Endodermal cell (in vitro differentiated cells): ENCODE measurements around the gene HOMER2. TPM values are rescaled to one million over a fixed set of nuclear protein-coding genes. Genes with fewer than 3 reads are reported as not detected.
A peak's percentile ranks its signal among the peaks of the same experiment; 100 is the strongest.

Source experiments
- DNase-seq: peaks from one replicate; pipeline ENCODE4 v3.0.0-alpha.2; 2017
- H3K27ac ChIP-seq: 2 replicates; pipeline ENCODE4 v1.5.1; 2013; ENCODE audit warnings: mild to moderate bottlenecking, low read depth, low read length, moderate library complexity
- H3K27me3 ChIP-seq: 2 replicates; pipeline ENCODE4 v1.6.1; 2013; ENCODE audit warnings: mild to moderate bottlenecking, low read length, moderate library complexity; ENCODE audit not compliant: insufficient read depth, control insufficient read depth, poor library complexity, severe bottlenecking
- H3K36me3 ChIP-seq: 2 replicates; pipeline ENCODE4 v1.7.0; 2013; ENCODE audit warnings: mild to moderate bottlenecking, low read length, moderate library complexity; ENCODE audit not compliant: control insufficient read depth, insufficient read depth
- H3K4me1 ChIP-seq: one replicate; pipeline ENCODE4 v1.7.0; 2013; ENCODE audit warnings: low read length; ENCODE audit not compliant: control insufficient read depth, insufficient read depth
- H3K4me3 ChIP-seq: 2 replicates; pipeline ENCODE4 v1.5.1; 2013; ENCODE audit warnings: mild to moderate bottlenecking, low read length, moderate library complexity
- H3K9ac ChIP-seq: 2 replicates; pipeline ENCODE4 v1.6.1; 2013; ENCODE audit warnings: mild to moderate bottlenecking, low read length, moderate library complexity; ENCODE audit not compliant: poor library complexity, severe bottlenecking; ENCODE audit errors: extremely low read depth
- H3K9me3 ChIP-seq: 2 replicates; pipeline ENCODE4 v1.6.1; 2013; ENCODE audit warnings: mild to moderate bottlenecking, low read length, moderate library complexity; ENCODE audit not compliant: control insufficient read depth
- H3K27ac Mint-ChIP-seq: 2 replicates; pipeline ENCODE4 v1.8.0; 2020; ENCODE audit warnings: mixed read lengths
- H3K27me3 Mint-ChIP-seq: 2 replicates; pipeline ENCODE4 v1.8.0; 2021; ENCODE audit warnings: mild to moderate bottlenecking, mixed read lengths; ENCODE audit not compliant: insufficient read depth
- H3K36me3 Mint-ChIP-seq: 2 replicates; pipeline ENCODE4 v1.8.0; 2020; ENCODE audit warnings: low read depth, mixed read lengths
- H3K4me1 Mint-ChIP-seq: 2 replicates; pipeline ENCODE4 v1.8.0; 2020; ENCODE audit warnings: mixed read lengths
- H3K4me3 Mint-ChIP-seq: 2 replicates; pipeline ENCODE4 v1.8.0; 2020; ENCODE audit warnings: mild to moderate bottlenecking, moderate library complexity, mixed read lengths
- H3K9me3 Mint-ChIP-seq: 2 replicates; pipeline ENCODE4 v1.8.0; 2020; ENCODE audit warnings: mild to moderate bottlenecking, mixed read lengths
- WGBS, 2 experiments: methylation state at CpG; one replicate each; pipeline versions ENCODE4 v1.1.5 to v1.1.7; 2013; ENCODE audit warnings: missing lambda C conversion rate in 2 of 2, mixed read lengths in 1 of 2; ENCODE audit not compliant: insufficient coverage in 1 of 2, insufficient read length in 1 of 2; 5-methylcytosine and 5-hydroxymethylcytosine counted together
- total RNA-seq, 2 donors: library from RNA; stranded (reverse); fragmentation: NEBNext Ultra II Directional in 1 of 2; extraction: Animal tissue kit (Norgen Biotek cat#: 25700) in 1 of 2; gene quantifications; 2 replicates in 1 of 2; 3 replicates in 1 of 2; pipeline ENCODE4 v1.2.1, GENCODE V29; 2021
- TF ChIP-seq, protein P1 (sequence below): fragments of 200-600 bp; sonication (generic); conservative IDR thresholded peaks from 2 replicates; pipeline ENCODE4 v1.5.0; 2021; ENCODE audit warnings: antibody characterized with exemption, mild to moderate bottlenecking

Gene HOMER2
- total RNA-seq, 2 donors from 2014 or later = 31.8 to 32.7 TPM

DNA sequence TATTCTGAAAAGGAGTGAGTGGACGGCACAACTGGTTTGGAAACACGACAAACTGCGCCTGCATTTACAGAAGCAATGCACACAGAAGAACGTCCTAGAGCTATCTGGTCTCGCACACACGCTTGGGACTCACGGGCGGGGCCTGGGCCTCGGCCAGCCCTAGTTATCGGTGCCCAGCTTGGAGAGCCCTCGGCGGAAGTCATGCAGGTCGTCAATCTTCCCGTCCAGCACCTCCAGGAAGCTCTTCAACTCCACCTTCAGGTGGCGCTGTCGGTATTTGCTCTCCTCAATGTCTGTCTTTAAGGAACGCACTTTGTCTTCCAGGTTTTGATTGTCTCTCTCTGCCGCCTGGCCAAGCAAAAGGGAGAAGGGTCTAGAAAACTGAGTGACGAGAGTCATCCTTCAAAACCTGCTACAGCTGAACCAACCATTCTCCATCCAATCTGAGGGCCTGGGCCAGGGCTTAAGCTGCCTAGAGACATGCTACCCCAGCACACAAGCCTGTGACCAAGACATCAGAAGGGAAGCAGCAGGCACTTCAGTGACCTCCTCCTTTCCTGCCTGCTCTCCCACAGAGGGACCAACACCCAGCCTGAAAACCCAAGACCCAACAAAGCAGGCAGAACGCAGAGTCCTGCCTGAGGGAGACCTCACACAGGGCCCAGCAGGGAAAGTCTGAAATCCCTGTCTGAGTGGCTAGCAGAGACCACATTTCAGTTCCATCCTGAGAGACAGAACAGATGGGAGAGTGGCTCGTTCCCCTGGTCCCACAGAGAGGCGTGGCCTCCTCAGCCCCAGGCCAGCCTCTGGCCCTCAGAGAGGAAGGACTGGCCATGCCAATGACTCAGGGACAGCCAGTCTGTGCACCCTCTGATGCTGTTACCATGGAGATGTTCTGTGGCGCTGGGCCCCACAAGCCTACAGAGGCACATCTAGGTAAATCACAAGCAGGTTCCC is 102.7 kb downstream of the HOMER2 start:
- H3K4me3 ChIP-seq = no peak overlapping the region
- peak; percentile 96 for DNase-seq
- peak overlapping the region; percentile 91 for H3K27ac Mint-ChIP-seq
- H3K4me1 ChIP-seq = no peaks in the 10 kb centered on the region
- H3K9me3 ChIP-seq = no peaks in the 10 kb centered on the region
- TF ChIP-seq, protein P1, sequence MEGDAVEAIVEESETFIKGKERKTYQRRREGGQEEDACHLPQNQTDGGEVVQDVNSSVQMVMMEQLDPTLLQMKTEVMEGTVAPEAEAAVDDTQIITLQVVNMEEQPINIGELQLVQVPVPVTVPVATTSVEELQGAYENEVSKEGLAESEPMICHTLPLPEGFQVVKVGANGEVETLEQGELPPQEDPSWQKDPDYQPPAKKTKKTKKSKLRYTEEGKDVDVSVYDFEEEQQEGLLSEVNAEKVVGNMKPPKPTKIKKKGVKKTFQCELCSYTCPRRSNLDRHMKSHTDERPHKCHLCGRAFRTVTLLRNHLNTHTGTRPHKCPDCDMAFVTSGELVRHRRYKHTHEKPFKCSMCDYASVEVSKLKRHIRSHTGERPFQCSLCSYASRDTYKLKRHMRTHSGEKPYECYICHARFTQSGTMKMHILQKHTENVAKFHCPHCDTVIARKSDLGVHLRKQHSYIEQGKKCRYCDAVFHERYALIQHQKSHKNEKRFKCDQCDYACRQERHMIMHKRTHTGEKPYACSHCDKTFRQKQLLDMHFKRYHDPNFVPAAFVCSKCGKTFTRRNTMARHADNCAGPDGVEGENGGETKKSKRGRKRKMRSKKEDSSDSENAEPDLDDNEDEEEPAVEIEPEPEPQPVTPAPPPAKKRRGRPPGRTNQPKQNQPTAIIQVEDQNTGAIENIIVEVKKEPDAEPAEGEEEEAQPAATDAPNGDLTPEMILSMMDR = peak; percentile 96
- no peaks in the 10 kb centered on the region for H3K9me3 Mint-ChIP-seq
- H3K27me3 ChIP-seq = no peaks in the 10 kb centered on the region
- H3K36me3 ChIP-seq = peaks cover 8% of the 10 kb centered on the region
- peak overlapping the region; percentile 79 for H3K27ac ChIP-seq
- peaks cover 26% of the 10 kb centered on the region for H3K4me1 Mint-ChIP-seq
- peaks cover 23% of the 10 kb centered on the region for H3K36me3 Mint-ChIP-seq
- H3K4me3 Mint-ChIP-seq = no peak overlapping the region
- no peak overlapping the region for H3K9ac ChIP-seq
- H3K27me3 Mint-ChIP-seq = no peaks in the 10 kb centered on the region
- 25 to 33% methylated on average over 22 to 23 of the region's 23 CpGs for WGBS, 2 experiments

- Histone ChIP-seq H3K36me3 (peaks cover 14% of the 10 kb centered on the region), H3K9me3 (no peaks in the 10 kb centered on the region), H3K27ac (no peak overlapping the region), H3K4me3 (no peak overlapping the region), H3K9ac (no peak overlapping the region), H3K27me3 (no peaks in the 10 kb centered on the region), H3K4me1 (no peaks in the 10 kb centered on the region)
- Mint-ChIP-seq H3K4me1 (peaks cover 21% of the 10 kb centered on the region), H3K36me3 (peaks cover 27% of the 10 kb centered on the region), H3K27ac (no peak overlapping the region), H3K9me3 (peaks cover 4% of the 10 kb centered on the region), H3K4me3 (no peak overlapping the region), H3K27me3 (no peaks in the 10 kb centered on the region)
- 89 to 98% methylated on average over 5 to 9 of the region's 9 CpGs for WGBS, 2 experiments
- TF ChIP-seq, protein P1 = no peak
- no peak for DNase-seq
Observed at GRCh38 chr15:82848241-82848993, 104.1 kb downstream of the HOMER2 start.

DNA sequence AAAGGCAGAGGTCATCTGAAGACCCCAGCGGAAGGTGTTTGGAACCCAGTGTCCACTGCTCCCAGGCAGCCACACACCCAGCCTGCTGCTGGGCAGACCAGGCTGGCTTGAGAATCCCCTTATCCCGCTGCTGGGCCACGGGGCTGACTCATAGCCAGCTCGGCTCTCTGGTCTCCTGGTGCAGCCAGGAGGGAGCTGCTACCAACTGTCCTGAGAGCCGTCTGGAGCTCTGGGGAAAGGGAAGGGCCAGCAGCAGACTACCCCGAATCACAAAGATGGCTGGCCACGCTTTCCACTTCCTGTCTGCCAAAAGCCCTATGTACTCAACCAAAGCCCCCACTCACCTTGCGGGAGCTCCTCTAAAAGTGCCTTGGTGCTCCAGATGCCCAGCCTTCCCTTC is 104.8 kb downstream of the HOMER2 start:
- H3K4me3 Mint-ChIP-seq = no peak overlapping the region
- Histone ChIP-seq H3K36me3 (peaks cover 16% of the 10 kb centered on the region), H3K9ac (no peak overlapping the region), H3K27ac (no peak overlapping the region), H3K27me3 (no peaks in the 10 kb centered on the region), H3K4me3 (no peak overlapping the region), H3K9me3 (no peaks in the 10 kb centered on the region), H3K4me1 (no peaks in the 10 kb centered on the region)
- WGBS, 2 experiments = 77 to 89% methylated on average over 6 to 8 of the region's 8 CpGs
- peaks cover 31% of the 10 kb centered on the region for H3K36me3 Mint-ChIP-seq
- H3K9me3 Mint-ChIP-seq = peaks cover 4% of the 10 kb centered on the region
- peaks cover 17% of the 10 kb centered on the region for H3K4me1 Mint-ChIP-seq
- TF ChIP-seq, protein P1 = no peak
- H3K27me3 Mint-ChIP-seq = no peaks in the 10 kb centered on the region
- H3K27ac Mint-ChIP-seq = no peak overlapping the region
- DNase-seq = no peak
